Activated CD8-positive, alpha-beta T cell treated with anti-CD3 and anti-CD28 coated beads, Interleukin-2, amount 10 ng/mL, durations not matched to agents 7 days and 5 days (primary cell): ENCODE data around the gene DNAJC8. TPM values are rescaled to one million over a fixed set of nuclear protein-coding genes. Genes with fewer than 3 reads are reported as not detected.

Experiments
- ATAC-seq: fragments of 150-1000 bp; cut with Tn5 transposase; one replicate; pipeline ENCODE4 v1.10.0; 2021; ENCODE audit warnings: moderate library complexity
- CTCF ChIA-PET: fragments of 350-600 bp; sonication (Branson Sonifier 250); formaldehyde crosslinking; loops from one replicate; lab custom pipeline; 2021; ENCODE audit warnings: antibody characterized with exemption; lab: Charles Lee
- POLR2A ChIA-PET: fragments of 350-600 bp; sonication (Branson Sonifier 250); formaldehyde crosslinking; loops from one replicate; lab custom pipeline; 2021; ENCODE audit warnings: antibody characterized with exemption; lab: Charles Lee
- DNase-seq: peaks from one replicate; pipeline ENCODE4 v3.0.0-alpha.2; 2020
- H3K27ac Mint-ChIP-seq: one replicate; pipeline ENCODE4 v1.8.0; 2021; ENCODE audit warnings: mild to moderate bottlenecking, mixed read lengths
- H3K27me3 Mint-ChIP-seq: one replicate; pipeline ENCODE4 v1.8.0; 2021; ENCODE audit warnings: low read depth, mixed read lengths
- H3K36me3 Mint-ChIP-seq: one replicate; pipeline ENCODE4 v1.8.0; 2021; ENCODE audit warnings: low read depth, mixed read lengths
- H3K4me1 Mint-ChIP-seq: one replicate; pipeline ENCODE4 v1.8.0; 2021; ENCODE audit warnings: low read depth, mixed read lengths
- H3K4me3 Mint-ChIP-seq: one replicate; pipeline ENCODE4 v1.8.0; 2021; ENCODE audit warnings: mild to moderate bottlenecking, mixed read lengths
- H3K9me3 Mint-ChIP-seq: one replicate; pipeline ENCODE4 v1.8.0; 2022; ENCODE audit warnings: mixed read lengths; ENCODE audit not compliant: insufficient read depth
- total RNA-seq, 2 experiments: library from RNA; stranded (reverse); gene quantifications; one replicate each; pipeline ENCODE4 v1.2.3, GENCODE V29; 2021

Gene DNAJC8, protein sequence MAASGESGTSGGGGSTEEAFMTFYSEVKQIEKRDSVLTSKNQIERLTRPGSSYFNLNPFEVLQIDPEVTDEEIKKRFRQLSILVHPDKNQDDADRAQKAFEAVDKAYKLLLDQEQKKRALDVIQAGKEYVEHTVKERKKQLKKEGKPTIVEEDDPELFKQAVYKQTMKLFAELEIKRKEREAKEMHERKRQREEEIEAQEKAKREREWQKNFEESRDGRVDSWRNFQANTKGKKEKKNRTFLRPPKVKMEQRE
- total RNA-seq, result 100 to 1,000 TPM; 121 to 124 TPM

DNA sequence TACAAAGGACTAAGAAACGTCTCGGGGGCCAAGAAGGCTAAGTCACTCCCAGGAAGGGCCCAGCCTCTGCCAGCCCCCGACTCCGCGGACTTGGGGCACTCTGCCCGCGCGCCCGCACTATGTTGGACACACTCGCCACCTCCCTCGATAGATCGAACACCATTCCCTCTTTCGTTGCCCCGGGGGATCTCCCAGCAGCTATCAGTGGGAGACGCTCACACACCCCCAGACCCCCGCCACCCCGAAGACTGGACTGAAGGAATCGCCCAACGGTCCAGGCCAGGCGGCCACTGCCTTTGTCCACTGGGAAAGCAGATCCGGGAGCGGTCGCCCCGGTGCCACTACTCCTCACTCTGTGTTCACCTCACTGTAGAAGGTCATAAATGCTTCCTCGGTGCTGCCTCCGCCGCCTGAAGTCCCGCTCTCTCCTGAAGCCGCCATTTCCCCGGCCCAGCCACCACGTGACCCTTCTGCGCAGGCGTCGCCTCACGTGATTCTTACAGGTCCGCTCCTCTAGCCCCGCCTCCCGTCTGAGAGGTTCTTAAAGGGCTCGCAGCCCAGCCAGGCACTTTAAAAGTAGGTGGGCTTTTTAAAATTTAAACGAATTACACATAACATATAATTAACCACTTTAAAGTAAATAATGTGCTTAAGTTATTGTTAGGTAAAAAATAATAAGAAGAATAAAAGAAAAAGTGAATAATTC, at the start of gene DNAJC8:
DNAJC8 (minus strand) TSS at position 472 of the 706 bp plus-strand sequence; CDS start at position 441, 31 bp downstream.
- Mint-ChIP-seq H3K27ac (peak within 1 kb of the TSS; percentile 98), H3K4me3 (peak within 1 kb of the TSS; percentile 99)
- ATAC-seq, result peak; percentile 74

DNA sequence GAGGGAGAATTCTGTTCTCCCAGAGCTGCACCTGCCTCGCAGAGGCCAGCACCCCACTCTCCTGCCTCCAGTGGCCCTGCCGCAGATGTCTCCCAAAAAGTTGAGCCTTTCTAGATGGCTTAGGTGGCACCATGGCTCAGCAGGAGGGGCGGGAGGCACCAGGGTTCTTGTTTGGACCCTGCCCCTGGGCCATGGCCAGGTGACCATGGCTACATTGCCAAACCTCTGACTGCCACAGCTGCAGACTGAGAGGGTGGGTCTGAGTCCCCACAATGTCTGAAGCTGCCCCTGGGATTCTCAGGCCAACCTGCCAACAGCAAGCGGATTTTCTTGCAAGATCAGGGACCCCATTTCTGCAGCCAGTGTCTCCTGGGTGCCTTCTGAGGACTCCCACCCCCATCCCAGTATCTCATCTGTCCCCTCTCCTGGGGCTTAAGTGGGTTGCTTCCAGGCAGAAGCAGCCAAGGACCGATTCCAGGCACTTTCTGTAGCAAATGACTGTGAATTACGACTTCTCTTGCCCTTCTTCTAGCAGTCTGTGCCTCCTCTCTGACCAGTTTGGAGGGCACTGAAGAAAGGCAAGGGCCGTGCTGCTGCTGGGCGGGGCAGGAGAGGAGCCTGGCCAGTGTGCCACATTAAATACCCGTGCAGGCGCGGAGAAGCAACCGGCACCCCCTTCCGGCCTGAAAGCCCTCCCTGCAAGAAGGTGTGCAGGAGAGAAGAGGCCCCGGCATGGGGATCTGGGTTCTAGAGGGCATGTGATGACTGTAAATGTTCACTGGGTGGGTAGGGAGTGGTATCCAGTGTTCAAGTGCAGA, 49.0 kb upstream of the DNAJC8 start:
- H3K4me3 Mint-ChIP-seq, result no peak overlapping the region
- no peaks in the 10 kb centered on the region for H3K27me3 Mint-ChIP-seq
- peaks cover 25% of the 10 kb centered on the region for H3K4me1 Mint-ChIP-seq
- no peaks in the 10 kb centered on the region for H3K9me3 Mint-ChIP-seq
- peak overlapping the region; percentile 44 for H3K27ac Mint-ChIP-seq
- ATAC-seq, result no peak
- H3K36me3 Mint-ChIP-seq, result peaks cover 36% of the 10 kb centered on the region
- DNase-seq, result no peak
- CTCF ChIA-PET, result no interaction called here
- POLR2A ChIA-PET, result no interaction called here

More for the DNA sequence above, at the start of gene DNAJC8:
- peak; percentile 98 for DNase-seq
- no peaks in the 10 kb centered on the region for H3K9me3 Mint-ChIP-seq
- H3K36me3 Mint-ChIP-seq, result peaks cover 21% of the 10 kb centered on the region
- POLR2A ChIA-PET, result interaction anchor here (0.5 to 1.9 kb wide), 7 partner anchors 11 to 272 kb away, joined by 3 to 5 read pairs (median 4); partner anchors contain the start of genes EYA3 and MED18
- peaks cover 31% of the 10 kb centered on the region for H3K4me1 Mint-ChIP-seq
- no peaks in the 10 kb centered on the region for H3K27me3 Mint-ChIP-seq
- CTCF ChIA-PET, result interaction anchor here (1.6 to 2.2 kb wide), 3 partner anchors 16 to 348 kb away, joined by 4 to 9 read pairs (median 4); partner anchors contain the start of gene EYA3

GRCh38 chr1:28280977-28281381, 48.1 kb upstream of the DNAJC8 start:
- ChIA-PET CTCF (interaction anchor here (1.7 kb wide), 1 partner anchor 32 kb away, joined by 8 read pairs; no protein-coding TSS in a partner anchor), POLR2A (interaction anchor here (1.3 kb wide), 1 partner anchor 48 kb away, joined by 3 read pairs; the partner anchor contains the start of gene MED18)
- ATAC-seq, result no peak
- DNase-seq, result no peak
- peaks cover 36% of the 10 kb centered on the region for H3K36me3 Mint-ChIP-seq
- H3K27ac Mint-ChIP-seq, result no peak overlapping the region
- no peak overlapping the region for H3K4me3 Mint-ChIP-seq
- H3K9me3 Mint-ChIP-seq, result no peaks in the 10 kb centered on the region
- peaks cover 25% of the 10 kb centered on the region for H3K4me1 Mint-ChIP-seq
- no peaks in the 10 kb centered on the region for H3K27me3 Mint-ChIP-seq

- DNase-seq (no peak), ATAC-seq (peak; percentile 33)
- Mint-ChIP-seq H3K4me1 (peaks cover 25% of the 10 kb centered on the region), H3K27ac (no peak overlapping the region), H3K27me3 (no peaks in the 10 kb centered on the region), H3K9me3 (no peaks in the 10 kb centered on the region), H3K4me3 (no peak overlapping the region), H3K36me3 (peaks cover 36% of the 10 kb centered on the region)
- ChIA-PET CTCF (interaction anchor here (0.8 to 1.7 kb wide), 2 partner anchors 15 to 32 kb away, joined by 3 to 8 read pairs; no protein-coding TSS in a partner anchor), POLR2A (interaction anchor here (1.3 kb wide), 1 partner anchor 48 kb away, joined by 3 read pairs; the partner anchor contains the start of gene MED18)
Observed at GRCh38 chr1:28280501-28280900, 47.7 kb upstream of the DNAJC8 start.

DNA sequence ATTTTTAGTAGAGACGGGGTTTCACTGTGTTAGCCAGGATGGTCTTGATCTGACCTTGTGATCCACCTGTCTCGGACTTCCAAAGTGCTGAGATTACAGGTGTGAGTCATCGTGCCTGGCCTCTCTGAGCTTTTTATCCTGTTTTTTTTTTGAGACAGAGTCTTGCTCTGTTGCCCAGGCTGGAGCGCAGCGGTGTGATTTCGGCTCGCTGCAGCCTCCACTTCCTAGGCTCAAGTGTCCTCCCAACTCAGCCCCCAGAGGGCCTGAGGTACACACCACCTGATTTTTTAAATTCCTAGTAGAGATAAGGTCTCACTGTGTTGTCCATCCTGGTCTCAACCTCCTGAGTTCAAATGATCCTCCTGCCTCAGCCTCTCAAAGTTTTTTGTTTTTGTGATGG, 46.9 kb upstream of the DNAJC8 start:
- no peak overlapping the region for H3K4me3 Mint-ChIP-seq
- H3K4me1 Mint-ChIP-seq, result peaks cover 25% of the 10 kb centered on the region
- POLR2A ChIA-PET, result no interaction called here
- CTCF ChIA-PET, result interaction anchor here (0.8 to 1.7 kb wide), 2 partner anchors 16 to 31 kb away, joined by 3 to 8 read pairs; no protein-coding TSS in a partner anchor
- peaks cover 39% of the 10 kb centered on the region for H3K36me3 Mint-ChIP-seq
- H3K27me3 Mint-ChIP-seq, result no peaks in the 10 kb centered on the region
- H3K9me3 Mint-ChIP-seq, result no peaks in the 10 kb centered on the region
- H3K27ac Mint-ChIP-seq, result no peak overlapping the region
- ATAC-seq (no peak), DNase-seq (no peak)

- ATAC-seq (no peak), DNase-seq (no peak)
- H3K27me3 Mint-ChIP-seq, result no peaks in the 10 kb centered on the region
- H3K9me3 Mint-ChIP-seq, result no peaks in the 10 kb centered on the region
- ChIA-PET CTCF (no interaction called here), POLR2A (no interaction called here)
- peaks cover 25% of the 10 kb centered on the region for H3K4me1 Mint-ChIP-seq
- no peak overlapping the region for H3K4me3 Mint-ChIP-seq
- no peak overlapping the region for H3K27ac Mint-ChIP-seq
- H3K36me3 Mint-ChIP-seq, result peaks cover 45% of the 10 kb centered on the region
Observed at GRCh38 chr1:28278763-28279162, 45.9 kb upstream of the DNAJC8 start.

GRCh38 chr1:28273216-28273860, 40.5 kb upstream of the DNAJC8 start:
- H3K36me3 Mint-ChIP-seq, result peaks cover 28% of the 10 kb centered on the region
- ChIA-PET POLR2A (no interaction called here), CTCF (interaction anchor here (1.3 kb wide), 1 partner anchor 12 kb away, joined by 3 read pairs; no protein-coding TSS in a partner anchor)
- H3K4me3 Mint-ChIP-seq, result no peak overlapping the region
- no peaks in the 10 kb centered on the region for H3K27me3 Mint-ChIP-seq
- DNase-seq (no peak), ATAC-seq (no peak)
- no peaks in the 10 kb centered on the region for H3K4me1 Mint-ChIP-seq
- H3K9me3 Mint-ChIP-seq, result no peaks in the 10 kb centered on the region
- no peak overlapping the region for H3K27ac Mint-ChIP-seq

- no peaks in the 10 kb centered on the region for H3K4me1 Mint-ChIP-seq
- H3K27me3 Mint-ChIP-seq, result no peaks in the 10 kb centered on the region
- no peak overlapping the region for H3K4me3 Mint-ChIP-seq
- no peak overlapping the region for H3K27ac Mint-ChIP-seq
- peaks cover 20% of the 10 kb centered on the region for H3K36me3 Mint-ChIP-seq
- H3K9me3 Mint-ChIP-seq, result no peaks in the 10 kb centered on the region
- DNase-seq (no peak), ATAC-seq (no peak)
- POLR2A ChIA-PET, result no interaction called here
- CTCF ChIA-PET, result interaction anchor here (1.3 kb wide), 1 partner anchor 11 kb away, joined by 3 read pairs; no protein-coding TSS in a partner anchor
Observed at GRCh38 chr1:28272215-28272852, 39.5 kb upstream of the DNAJC8 start.

DNA sequence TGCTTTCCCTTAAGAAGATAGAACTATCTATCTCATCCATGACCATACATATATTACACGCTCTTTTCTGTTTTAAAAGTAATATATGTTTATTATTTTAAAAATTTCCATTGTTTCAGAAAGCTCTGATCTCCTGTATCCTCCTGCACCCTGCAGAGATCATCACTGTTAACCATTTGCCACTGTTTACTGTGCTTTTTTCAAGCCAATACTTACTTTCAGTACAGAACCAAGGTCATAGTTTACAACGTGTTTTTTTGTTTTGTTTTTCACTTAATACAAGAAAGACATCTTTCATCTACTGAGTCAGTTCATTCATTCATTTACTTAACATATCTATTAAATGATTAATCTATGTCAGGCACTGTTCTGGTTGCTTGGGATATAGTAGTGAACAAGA, 36.7 kb upstream of the DNAJC8 start:
- ATAC-seq (no peak), DNase-seq (no peak)
- Mint-ChIP-seq H3K27ac (no peak overlapping the region), H3K9me3 (no peaks in the 10 kb centered on the region), H3K27me3 (no peaks in the 10 kb centered on the region), H3K4me3 (no peak overlapping the region), H3K4me1 (no peaks in the 10 kb centered on the region), H3K36me3 (peaks cover 14% of the 10 kb centered on the region)
- CTCF ChIA-PET, result interaction anchor here (0.6 to 1.6 kb wide), 3 partner anchors 21 to 606 kb away, joined by 3 to 6 read pairs (median 3); no protein-coding TSS in a partner anchor
- POLR2A ChIA-PET, result interaction anchor here (0.6 to 0.7 kb wide), 2 partner anchors 10 to 56 kb away, joined by 3 to 4 read pairs; no protein-coding TSS in a partner anchor

GRCh38 chr1:28267633-28268032, 34.8 kb upstream of the DNAJC8 start:
- Mint-ChIP-seq H3K4me1 (no peaks in the 10 kb centered on the region), H3K4me3 (no peak overlapping the region), H3K27ac (no peak overlapping the region), H3K9me3 (no peaks in the 10 kb centered on the region), H3K36me3 (peaks cover 2% of the 10 kb centered on the region), H3K27me3 (no peaks in the 10 kb centered on the region)
- ATAC-seq (no peak), DNase-seq (no peak)
- ChIA-PET CTCF (interaction anchor here (2.8 kb wide), 1 partner anchor 19 kb away, joined by 13 read pairs; no protein-coding TSS in a partner anchor), POLR2A (no interaction called here)
